GM10847 (cell line): Measurements from ENCODE around the gene MZF1.
A peak's percentile ranks its signal among the peaks of the same experiment; 100 is the strongest.

Experiments
- POLR2A ChIP-seq: IDR thresholded peaks from 2 replicates; pipeline ENCODE4 v1.6.1; 2011; ENCODE audit not compliant: insufficient read length; ENCODE audit errors: extremely low read depth

The MZF1 gene

DNA sequence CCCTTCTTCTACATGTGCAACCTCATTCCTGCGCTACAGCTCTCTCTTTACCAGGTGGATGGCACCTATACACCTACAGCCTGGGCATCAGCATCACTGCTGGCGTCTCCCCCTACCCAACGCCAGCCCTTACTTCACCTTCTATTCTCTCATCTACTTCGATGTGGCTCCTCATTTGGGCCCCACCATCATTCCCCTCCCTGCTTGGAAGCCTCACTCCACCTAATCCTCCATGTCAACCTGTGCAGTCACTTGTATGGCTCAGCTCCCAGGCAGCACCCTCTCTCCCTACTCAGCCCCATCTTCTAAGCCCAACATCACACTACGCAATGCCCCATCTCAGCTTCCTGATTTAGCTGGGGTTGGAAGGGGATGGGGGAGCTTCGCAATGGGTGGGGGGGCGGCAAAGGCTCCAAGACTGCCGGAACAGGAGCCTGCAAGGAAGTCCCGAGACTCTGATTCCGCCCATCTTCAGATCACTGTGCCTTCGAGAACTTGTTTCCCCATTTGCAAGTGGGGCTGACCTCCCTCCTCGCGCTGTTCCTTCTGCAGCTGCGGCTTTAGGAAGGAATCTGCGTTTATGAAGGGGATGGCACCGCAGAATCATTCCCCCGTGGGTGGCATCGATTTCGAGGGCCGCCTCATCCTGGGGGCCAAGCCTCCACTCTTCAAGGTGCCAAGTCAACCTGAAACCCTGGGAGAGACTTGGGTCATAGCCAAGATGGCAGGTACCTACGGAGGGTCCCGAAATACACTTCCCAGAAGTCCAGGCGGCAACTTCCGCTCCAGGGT lies 913 bp downstream of the MZF1 start:
- no peak for TF ChIP-seq POLR2A

DNA sequence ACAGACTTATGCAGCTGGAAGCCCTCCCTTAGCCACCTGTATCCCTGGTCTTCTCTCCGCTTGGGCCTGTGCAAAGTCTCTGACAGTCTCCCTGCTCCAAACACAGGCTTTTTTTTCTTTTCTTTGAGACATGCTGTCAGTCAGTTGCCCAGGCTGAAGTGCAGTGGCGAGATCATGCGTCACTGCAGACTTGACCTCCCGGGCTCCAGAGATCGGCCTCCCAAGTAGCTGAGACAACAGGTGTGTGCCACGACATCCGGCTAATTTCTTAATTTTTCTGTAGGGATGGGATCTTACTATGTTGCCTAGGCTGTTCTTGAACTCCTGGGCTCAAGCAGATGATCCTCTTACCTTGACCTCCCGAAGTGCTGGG lies 1.6 kb downstream of the MZF1 start:
- no peak for TF ChIP-seq POLR2A

DNA sequence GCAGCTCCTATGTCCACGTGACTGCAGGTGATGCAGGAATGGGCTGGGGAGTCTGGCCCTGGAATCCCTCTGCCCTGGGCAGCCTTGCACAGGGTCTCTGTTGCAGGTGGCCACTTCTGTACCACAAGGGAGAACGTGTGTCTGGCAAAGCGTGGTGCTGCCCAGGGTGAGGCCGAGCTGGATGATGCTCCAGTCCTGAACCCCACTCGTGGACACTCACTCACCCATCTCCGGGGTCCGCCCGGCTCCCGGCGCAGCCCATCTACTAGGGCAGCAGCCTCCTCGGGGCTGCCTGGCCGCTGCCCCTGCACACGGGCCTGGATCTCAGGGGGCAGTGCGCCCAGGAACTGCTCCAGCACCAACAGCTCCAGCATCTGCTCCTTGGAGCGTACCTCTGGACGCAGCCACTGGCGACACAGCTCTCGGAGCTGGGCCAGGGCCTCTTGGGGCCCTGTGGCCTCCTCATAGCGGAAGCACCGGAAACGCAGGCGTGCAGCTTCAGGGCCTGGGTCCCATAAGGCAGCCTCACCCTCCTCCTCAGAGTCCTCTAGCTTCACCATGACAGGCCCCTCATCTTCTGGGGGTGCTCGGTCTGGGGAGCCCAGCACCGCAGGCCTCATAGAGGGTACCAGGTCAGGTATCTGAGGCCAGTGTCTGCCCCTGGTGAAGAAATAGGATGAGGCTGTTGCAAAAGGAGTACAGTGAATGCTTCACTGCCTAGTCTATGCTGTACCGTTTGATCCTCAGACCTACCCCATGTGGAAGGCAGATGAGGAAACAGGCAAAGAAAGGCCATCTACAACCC lies 2.2 kb downstream of the MZF1 start:
- no peak for TF ChIP-seq POLR2A

DNA sequence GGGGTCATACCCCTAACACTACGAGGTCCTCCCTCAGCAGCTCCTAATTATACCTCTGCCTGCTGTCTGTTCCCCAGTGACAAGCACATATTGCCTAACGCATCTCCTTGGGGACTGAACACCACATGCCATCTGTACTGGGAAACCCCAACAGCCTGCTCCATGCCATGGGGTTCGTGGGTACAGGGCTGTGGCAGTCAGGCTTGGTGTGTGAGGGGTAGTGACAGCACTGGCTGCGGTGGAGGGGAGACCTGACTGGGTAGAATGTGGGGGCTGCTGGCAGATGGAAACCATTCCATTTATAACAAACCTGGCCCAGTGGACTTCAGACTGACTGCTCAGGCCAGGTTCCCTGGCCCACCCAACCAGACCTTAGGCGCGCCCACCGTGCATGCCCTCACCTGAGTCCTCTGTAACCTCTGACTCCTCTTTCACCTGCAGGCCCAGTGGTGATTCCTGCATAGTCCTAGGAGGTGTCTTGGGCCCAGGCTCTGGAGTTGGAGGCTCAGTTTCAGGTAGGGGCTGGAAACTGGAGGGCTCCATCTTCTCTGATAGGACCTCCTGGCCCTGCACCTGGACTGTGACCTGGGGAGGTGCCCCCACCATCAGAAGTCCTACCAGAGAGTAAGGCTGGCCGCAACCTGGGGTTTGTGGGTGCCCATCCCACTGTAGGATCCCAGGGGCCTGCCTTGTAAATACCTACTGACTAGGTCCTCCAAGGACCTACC lies 3.0 kb downstream of the MZF1 start:
- no peak for TF ChIP-seq POLR2A

DNA sequence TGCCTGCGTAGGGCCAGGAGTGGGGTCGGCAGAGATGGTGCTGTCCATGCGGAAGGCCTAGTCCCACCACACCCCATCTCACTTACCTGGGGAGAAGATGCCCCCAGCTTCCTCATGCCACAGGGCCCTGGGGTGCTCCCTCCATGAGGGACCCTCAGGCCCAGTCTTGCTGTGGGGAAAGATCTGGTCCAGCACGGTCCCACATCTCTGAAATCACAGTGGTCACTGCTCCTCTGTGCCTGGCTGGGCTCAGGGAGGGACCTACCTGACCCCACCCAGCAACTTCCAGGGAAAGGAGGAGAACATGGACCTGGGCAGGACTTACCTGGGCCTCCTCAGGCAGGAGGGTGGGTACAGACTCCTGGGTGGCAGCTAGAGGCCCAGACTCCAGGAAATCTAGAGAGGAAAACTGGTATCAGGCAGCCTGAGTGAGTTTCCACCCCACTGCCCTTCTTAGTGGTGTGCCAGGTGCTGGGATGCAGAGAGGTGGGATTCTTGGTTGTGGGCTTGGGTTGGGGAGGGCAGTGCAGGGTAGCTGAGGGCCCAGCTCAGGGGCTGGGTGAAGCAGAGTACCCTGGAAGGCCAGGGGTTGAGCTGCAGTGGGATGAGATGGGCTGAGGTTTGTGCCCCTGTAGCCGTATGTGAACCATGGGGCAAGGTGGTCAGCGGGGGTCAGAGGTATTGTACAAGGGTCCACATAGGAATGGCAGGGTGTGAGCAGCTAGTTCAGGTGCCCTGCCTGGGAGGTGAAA lies 3.8 kb downstream of the MZF1 start:
- no peak for TF ChIP-seq POLR2A

DNA sequence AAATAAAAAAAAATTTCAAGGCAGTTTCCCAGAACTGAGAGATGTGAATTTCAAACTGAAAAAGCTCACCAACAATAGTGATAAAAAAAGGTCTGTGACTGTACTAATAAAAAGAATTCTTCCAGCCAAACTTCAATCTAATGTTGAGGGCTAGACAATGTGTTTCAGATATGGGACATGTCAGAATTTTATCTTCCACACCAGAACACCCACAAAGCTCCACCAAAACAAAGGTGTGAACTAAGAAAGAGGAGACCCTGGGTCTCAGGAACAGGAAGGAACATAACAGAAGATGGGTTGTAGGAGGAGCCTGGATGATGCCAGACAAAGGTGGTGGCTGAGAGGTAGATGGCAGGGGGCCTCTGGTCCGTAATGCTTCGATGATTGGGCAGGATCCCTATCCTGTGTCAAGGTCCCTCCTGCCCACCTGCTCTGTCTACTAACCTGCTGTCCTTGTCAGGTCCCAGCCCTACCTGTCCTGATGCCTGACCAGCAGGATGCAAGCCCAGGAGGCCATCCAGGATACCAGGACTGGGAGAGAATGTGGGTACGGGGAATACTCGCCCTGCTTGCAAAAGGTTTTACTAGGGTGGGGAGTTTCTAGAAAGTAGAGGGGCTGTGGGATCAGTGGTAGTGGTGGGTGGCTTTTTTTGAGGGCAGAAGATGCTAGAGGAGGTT lies 4.5 kb downstream of the MZF1 start:
- no peak for TF ChIP-seq POLR2A

DNA sequence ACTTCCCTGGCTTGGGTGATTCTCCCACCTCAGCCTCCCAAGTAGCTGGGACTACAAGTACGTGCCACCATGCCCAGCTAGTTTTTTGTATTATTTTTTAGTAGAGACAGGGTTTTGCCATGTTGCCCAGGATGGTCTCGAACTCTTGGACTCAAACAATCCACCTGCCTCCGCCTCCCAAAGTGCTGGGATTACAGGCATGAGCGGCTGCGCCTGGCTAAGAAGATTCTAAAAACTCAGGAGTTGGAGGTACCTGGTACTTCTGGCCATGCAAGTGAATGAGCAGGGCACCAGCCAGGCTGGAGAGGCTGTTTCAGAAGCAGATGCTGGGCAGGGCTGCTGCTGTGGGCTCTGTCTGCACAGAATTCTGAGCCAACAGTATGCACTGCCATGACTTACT lies 6.1 kb downstream of the MZF1 start:
- TF ChIP-seq POLR2A: no peak

DNA sequence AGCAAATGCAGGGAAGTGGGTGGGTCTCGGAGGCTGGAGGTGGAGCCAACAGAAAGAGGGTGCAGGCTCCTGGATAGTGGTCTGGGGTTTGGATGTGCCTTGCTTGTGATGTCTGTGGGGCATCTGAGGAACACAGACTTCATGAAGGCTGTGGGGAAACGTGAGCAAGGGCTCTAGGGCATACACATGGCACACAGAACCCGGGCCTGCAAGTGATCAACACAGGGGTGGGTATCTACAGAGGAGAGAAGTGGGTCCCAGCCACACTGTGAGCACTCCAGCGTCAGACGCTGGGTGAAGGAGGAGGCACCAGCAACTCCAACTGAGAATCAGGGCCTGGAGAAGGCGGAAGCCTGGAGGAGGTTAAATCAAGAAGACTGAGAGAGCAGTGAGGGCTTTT lies 9.3 kb downstream of the MZF1 start:
- TF ChIP-seq POLR2A: no peak

DNA sequence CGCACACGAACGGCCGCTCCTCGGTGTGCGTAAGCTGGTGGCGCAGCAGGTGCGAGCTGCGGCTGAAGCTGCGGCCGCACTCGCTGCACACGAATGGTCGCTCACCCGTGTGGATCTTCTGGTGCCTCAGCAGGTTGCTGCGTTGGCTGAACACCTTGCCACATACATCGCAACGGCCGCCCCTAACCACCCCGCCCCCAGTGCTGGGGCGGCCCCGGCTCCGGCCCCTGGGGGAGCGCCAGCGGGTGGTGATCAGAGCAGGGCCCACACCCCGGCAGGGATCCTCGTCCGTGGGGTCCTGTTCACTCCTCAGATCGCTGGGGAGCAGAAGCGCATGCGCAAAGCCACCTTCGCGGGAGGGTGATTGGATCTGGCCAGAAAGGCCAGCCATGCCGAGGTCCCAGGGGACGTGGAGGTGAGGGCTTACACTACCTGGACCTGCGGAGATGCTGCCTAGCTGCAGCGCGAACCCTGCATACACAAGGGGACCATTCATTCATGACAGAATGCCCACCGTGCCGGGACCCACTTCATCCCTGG lies 10.0 kb downstream of the MZF1 start:
- no peak for TF ChIP-seq POLR2A

DNA sequence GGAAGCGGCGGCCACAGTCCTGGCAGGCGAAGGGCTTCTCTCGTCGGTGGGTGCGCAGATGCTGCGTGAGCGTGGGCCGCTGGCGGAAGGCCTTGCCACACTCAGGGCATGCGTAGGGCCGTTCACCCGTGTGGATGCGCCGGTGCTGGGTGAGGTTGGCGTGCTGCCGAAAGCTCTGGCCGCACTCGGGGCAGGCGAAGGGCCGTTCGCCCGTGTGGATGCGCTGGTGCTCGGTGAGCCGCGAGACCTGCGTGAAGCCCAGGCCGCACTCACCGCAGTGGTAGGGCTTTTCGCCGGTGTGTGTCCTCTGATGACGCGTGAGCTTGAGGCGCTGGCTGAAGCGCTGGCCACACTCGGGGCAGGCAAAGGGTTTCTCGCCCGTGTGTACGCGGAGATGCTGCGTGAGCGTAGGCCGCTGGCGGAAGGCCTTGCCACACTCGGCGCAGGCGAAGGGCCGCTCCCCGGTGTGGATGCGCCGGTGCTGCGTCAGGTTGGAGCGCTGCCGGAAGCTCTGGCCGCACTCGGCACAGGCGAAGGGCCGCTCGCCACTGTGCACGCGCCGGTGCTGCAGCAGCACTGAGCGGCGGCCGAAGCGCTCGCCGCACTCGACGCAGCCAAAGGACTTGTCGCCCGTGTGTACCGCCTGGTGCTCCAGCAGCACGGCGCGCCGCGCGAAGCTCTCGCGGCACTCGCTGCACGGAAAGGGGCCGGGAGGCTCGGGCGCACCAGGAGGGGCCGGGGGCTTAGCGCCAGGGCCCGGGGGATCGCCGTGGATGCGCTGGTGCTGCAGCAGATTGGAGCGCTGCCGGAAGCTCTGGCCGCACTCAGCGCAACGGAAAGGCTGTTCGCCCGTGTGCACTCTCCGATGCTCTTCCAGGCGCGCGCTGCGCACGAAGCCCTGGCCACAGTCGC lies 10.8 kb downstream of the MZF1 start:
- peak; percentile 21 for TF ChIP-seq POLR2A

DNA sequence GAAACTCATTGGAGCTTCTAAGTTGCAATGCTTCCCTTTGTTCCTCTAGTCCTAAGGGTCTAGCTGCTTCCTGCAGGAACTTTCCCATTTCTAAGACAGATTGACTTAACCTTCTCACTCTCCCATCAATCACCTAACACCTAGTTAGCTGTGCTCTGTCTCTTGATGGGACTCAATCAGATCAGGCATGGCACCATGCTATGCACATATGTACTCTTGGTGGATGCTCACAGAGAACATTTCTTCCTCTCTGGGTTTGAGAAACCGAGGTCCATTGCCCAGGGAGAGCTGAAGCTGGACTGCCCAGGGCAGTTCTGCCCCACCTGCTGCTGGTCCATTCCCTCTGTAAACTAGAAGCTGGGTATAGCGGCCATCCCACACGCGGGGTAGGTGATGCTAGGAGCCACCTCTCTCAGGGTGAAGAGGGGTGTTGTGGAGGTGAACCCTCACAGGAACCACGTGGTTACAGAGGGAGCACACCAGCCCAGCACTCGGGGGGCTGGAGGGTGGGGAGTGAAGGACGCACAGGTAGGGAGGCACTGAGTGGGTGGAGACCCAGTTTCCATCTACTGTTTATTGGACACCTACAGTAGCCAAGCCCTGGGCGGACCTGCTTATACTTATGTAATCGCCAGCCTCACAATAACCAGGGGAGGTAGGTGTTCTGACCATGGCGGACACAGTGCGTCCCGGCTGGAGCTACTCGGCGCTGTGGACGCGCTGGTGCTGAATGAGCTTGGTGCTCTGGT lies 11.6 kb downstream of the MZF1 start:
- no peak for TF ChIP-seq POLR2A

DNA sequence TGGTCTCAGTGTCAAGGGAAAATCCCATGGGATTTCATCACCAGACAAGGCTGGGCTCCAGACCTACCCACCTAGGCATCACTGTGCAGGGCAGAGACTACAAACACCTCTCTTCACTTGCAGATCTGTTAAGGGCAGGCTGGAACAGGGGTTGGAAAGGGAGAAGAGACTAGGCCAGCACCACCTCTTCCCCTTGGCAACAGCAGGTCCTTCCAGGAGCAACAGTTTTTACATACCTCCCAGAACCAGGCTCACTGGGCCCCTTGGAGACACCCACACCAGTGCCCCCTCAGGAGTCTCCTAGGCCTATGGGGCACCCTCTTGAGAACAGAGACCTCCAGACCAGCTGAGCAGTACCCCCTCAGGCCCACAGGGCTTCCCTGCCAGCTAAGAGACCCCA lies 12.2 kb downstream of the MZF1 start:
- TF ChIP-seq POLR2A: no peak
